ENCODE data around the gene RHOJ.

The RHOJ gene

GRCh38 chr14:63210812-63211211 is 6.6 kb downstream of the RHOJ start:
- no peak overlapping the region for H3K9ac ChIP-seq (ENCODE audit: low read depth, low read length)
- H3K9me3 ChIP-seq (ENCODE audit: control insufficient read depth, insufficient read depth, low read length), result no peaks in the 10 kb centered on the region
- no peak overlapping the region for H3K4me3 ChIP-seq (ENCODE audit: low read depth, low read length)
- no peaks in the 10 kb centered on the region for H3K36me3 ChIP-seq (ENCODE audit: control insufficient read depth, insufficient read depth, low read length)
- no peaks in the 10 kb centered on the region for H3K27me3 ChIP-seq (ENCODE audit: control insufficient read depth, insufficient read depth, low read length)
- H3K4me1 ChIP-seq (ENCODE audit: control insufficient read depth, insufficient read depth, low read length), result no peaks in the 10 kb centered on the region

DNA sequence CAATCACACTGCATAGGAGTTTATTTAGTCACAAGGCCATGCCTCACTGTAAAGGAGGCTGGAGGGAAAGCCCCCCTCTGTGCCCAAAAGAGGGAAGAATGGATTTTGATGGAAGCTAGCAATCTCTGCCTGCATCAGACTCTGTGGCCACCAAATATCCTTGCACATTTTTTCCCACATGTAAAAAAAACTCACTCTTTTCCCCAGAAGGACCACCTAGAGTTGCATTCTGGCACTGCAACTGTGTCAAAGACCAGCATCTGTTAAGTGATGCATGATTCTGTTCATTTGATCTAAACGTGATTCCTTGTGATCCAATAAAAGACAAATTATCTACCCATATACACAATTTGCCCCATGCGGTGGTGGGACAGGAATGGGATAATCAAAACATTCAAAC is 8.0 kb downstream of the RHOJ start:
- Histone ChIP-seq H3K27me3 (ENCODE audit: control insufficient read depth, insufficient read depth, low read length) (no peaks in the 10 kb centered on the region), H3K9me3 (ENCODE audit: control insufficient read depth, insufficient read depth, low read length) (no peaks in the 10 kb centered on the region), H3K36me3 (ENCODE audit: control insufficient read depth, insufficient read depth, low read length) (no peaks in the 10 kb centered on the region), H3K4me3 (ENCODE audit: low read depth, low read length) (no peak overlapping the region), H3K4me1 (ENCODE audit: control insufficient read depth, insufficient read depth, low read length) (no peaks in the 10 kb centered on the region), H3K9ac (ENCODE audit: low read depth, low read length) (no peak overlapping the region)

DNA sequence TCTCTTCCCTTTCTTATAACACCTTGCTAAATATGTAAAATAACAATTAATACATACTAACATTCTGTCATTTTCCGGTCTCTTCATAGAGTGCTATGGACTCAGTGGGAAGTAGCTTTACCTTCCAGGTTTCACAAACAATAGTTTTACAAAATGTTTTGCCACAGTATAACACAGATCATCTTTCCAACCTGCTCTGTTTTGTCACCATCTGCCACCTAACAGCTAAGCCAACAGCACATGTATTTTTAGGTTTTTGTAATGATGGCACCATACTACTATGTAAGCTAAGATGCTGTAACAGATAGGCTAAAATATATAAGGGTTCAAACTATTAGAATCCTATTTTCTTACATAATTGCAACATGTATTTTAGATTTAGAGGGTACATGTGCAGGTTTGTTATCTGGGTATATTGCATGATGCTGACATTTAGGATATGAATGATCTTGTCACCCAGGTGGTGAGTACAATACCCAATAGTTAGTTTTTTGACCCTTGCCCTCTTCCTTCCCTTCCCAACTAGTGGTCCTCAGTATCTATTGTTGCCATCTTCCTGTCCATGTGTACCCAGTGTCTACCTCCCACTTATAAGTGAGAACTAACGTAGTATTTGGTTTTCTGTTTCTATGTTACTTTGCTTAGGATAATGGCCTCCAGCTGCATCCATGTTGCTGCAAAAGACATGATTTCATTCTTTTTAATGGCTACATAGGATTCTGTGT is 8.7 kb downstream of the RHOJ start:
- Histone ChIP-seq H3K27me3 (ENCODE audit: control insufficient read depth, insufficient read depth, low read length) (no peaks in the 10 kb centered on the region), H3K9ac (ENCODE audit: low read depth, low read length) (no peak overlapping the region), H3K4me1 (ENCODE audit: control insufficient read depth, insufficient read depth, low read length) (no peaks in the 10 kb centered on the region), H3K9me3 (ENCODE audit: control insufficient read depth, insufficient read depth, low read length) (no peaks in the 10 kb centered on the region), H3K4me3 (ENCODE audit: low read depth, low read length) (no peak overlapping the region), H3K36me3 (ENCODE audit: control insufficient read depth, insufficient read depth, low read length) (no peaks in the 10 kb centered on the region)

DNA sequence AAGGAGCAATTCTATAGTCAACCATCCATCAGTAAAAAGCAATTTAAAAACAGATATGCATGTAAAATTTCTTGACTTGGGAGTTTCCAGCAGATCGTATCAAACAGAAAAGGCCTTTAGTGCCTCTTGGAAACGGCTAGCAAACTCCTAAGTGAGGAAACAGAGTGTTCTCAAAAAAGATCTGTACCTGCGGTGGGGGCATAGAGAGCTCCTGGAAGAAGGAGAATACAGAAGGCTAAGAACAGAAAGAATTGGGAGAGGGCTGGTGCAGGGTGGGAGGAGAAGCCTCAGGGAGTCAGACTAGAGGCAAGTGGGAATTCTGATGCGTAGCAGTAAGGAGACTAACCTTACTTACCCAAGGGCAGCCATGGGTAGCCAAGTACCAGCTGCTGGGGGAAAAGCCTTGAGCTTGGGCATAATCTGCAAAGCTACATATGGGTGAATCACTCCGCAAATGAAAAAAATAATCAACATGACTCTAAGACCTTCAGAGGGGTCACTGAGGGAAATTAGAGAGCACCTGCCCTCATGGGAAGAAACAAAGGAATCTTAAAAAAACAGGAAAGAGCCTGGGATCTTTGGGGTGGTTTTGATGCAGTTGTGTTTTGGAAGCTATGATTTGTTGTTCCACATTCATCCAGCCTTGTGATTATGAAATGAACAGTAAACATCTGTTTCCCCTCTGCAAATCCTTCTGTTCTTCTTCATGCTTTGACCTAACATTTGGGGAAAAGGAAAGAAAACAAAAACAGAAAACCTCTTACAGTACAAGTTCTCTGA is 10.4 kb downstream of the RHOJ start:
- Histone ChIP-seq H3K4me3 (ENCODE audit: low read depth, low read length) (no peak overlapping the region), H3K27me3 (ENCODE audit: control insufficient read depth, insufficient read depth, low read length) (no peaks in the 10 kb centered on the region)

DNA sequence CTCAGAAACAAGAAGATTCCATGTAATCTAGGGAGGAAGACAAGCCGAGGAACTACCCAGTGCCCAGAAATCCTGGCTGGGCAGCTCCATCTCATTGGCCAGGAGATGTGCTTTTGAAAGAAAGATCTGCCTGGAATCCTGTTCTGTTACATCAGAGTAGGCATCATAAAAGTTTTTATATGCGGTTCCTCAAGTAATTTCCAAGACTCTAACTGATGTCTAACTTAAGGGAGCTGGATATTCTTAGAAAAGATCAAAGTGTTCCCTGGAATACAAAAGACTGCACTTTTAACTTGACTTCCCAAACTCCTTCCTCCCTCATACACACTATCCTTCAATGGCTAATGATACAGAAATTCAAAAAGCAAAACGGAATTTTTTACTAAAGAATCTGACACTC is 16.3 kb downstream of the RHOJ start:
- Histone ChIP-seq H3K9ac (ENCODE audit: low read depth, low read length) (no peak overlapping the region), H3K27me3 (ENCODE audit: control insufficient read depth, insufficient read depth, low read length) (no peaks in the 10 kb centered on the region)

More for the DNA sequence above, 10.4 kb downstream of the RHOJ start:
- Histone ChIP-seq H3K4me1 (ENCODE audit: control insufficient read depth, insufficient read depth, low read length) (no peaks in the 10 kb centered on the region), H3K9me3 (ENCODE audit: control insufficient read depth, insufficient read depth, low read length) (no peaks in the 10 kb centered on the region), H3K36me3 (ENCODE audit: control insufficient read depth, insufficient read depth, low read length) (no peaks in the 10 kb centered on the region), H3K9ac (ENCODE audit: low read depth, low read length) (no peak overlapping the region)

DNA sequence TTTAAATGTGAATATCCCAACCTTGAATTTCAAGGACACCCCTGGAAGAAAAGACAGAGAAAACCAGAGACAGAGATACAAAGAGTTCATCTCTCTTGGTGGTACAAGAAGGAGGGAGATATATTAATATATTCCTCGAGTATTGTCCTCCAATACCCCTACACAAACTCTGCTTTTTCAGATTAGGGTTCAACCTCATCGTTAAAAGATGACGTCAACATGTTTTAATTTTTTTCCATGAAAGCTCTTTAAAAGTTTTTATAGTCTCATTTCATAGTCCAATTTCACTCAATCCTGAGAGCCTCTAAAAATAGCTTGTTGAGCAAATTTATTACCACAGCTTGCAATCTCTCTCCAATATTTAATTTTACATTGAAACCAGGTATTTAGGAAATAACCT is 19.4 kb downstream of the RHOJ start:
- Histone ChIP-seq H3K36me3 (ENCODE audit: control insufficient read depth, insufficient read depth, low read length) (no peaks in the 10 kb centered on the region), H3K9ac (ENCODE audit: low read depth, low read length) (no peak overlapping the region), H3K9me3 (ENCODE audit: control insufficient read depth, insufficient read depth, low read length) (no peaks in the 10 kb centered on the region), H3K27me3 (ENCODE audit: control insufficient read depth, insufficient read depth, low read length) (no peaks in the 10 kb centered on the region), H3K4me3 (ENCODE audit: low read depth, low read length) (no peak overlapping the region), H3K4me1 (ENCODE audit: control insufficient read depth, insufficient read depth, low read length) (no peaks in the 10 kb centered on the region)

More for the DNA sequence above, 16.3 kb downstream of the RHOJ start:
- no peaks in the 10 kb centered on the region for H3K4me1 ChIP-seq (ENCODE audit: control insufficient read depth, insufficient read depth, low read length)
- H3K9me3 ChIP-seq (ENCODE audit: control insufficient read depth, insufficient read depth, low read length), result no peaks in the 10 kb centered on the region
- no peak overlapping the region for H3K4me3 ChIP-seq (ENCODE audit: low read depth, low read length)
- no peaks in the 10 kb centered on the region for H3K36me3 ChIP-seq (ENCODE audit: control insufficient read depth, insufficient read depth, low read length)

GRCh38 chr14:63224196-63224595 is 20.0 kb downstream of the RHOJ start:
- no peak overlapping the region for H3K9ac ChIP-seq (ENCODE audit: low read depth, low read length)
- no peaks in the 10 kb centered on the region for H3K4me1 ChIP-seq (ENCODE audit: control insufficient read depth, insufficient read depth, low read length)
- H3K4me3 ChIP-seq (ENCODE audit: low read depth, low read length), result no peak overlapping the region
- no peaks in the 10 kb centered on the region for H3K27me3 ChIP-seq (ENCODE audit: control insufficient read depth, insufficient read depth, low read length)
- H3K36me3 ChIP-seq (ENCODE audit: control insufficient read depth, insufficient read depth, low read length), result no peaks in the 10 kb centered on the region
- H3K9me3 ChIP-seq (ENCODE audit: control insufficient read depth, insufficient read depth, low read length), result no peaks in the 10 kb centered on the region

GRCh38 chr14:63228217-63228616 is 24.0 kb downstream of the RHOJ start:
- no peak overlapping the region for H3K4me3 ChIP-seq (ENCODE audit: low read depth, low read length)
- H3K9ac ChIP-seq (ENCODE audit: low read depth, low read length), result no peak overlapping the region
- H3K36me3 ChIP-seq (ENCODE audit: control insufficient read depth, insufficient read depth, low read length), result no peaks in the 10 kb centered on the region
- H3K9me3 ChIP-seq (ENCODE audit: control insufficient read depth, insufficient read depth, low read length), result no peaks in the 10 kb centered on the region
- H3K4me1 ChIP-seq (ENCODE audit: control insufficient read depth, insufficient read depth, low read length), result no peaks in the 10 kb centered on the region
- H3K27me3 ChIP-seq (ENCODE audit: control insufficient read depth, insufficient read depth, low read length), result no peaks in the 10 kb centered on the region

GRCh38 chr14:63229330-63230059 is 25.3 kb downstream of the RHOJ start:
- no peaks in the 10 kb centered on the region for H3K27me3 ChIP-seq (ENCODE audit: control insufficient read depth, insufficient read depth, low read length)
- H3K36me3 ChIP-seq (ENCODE audit: control insufficient read depth, insufficient read depth, low read length), result no peaks in the 10 kb centered on the region
- H3K9me3 ChIP-seq (ENCODE audit: control insufficient read depth, insufficient read depth, low read length), result no peaks in the 10 kb centered on the region
- H3K4me3 ChIP-seq (ENCODE audit: low read depth, low read length), result no peak overlapping the region
- no peak overlapping the region for H3K9ac ChIP-seq (ENCODE audit: low read depth, low read length)
- H3K4me1 ChIP-seq (ENCODE audit: control insufficient read depth, insufficient read depth, low read length), result no peaks in the 10 kb centered on the region

- Histone ChIP-seq H3K9ac (ENCODE audit: low read depth, low read length) (no peak overlapping the region), H3K36me3 (ENCODE audit: control insufficient read depth, insufficient read depth, low read length) (no peaks in the 10 kb centered on the region), H3K4me3 (ENCODE audit: low read depth, low read length) (no peak overlapping the region), H3K27me3 (ENCODE audit: control insufficient read depth, insufficient read depth, low read length) (no peaks in the 10 kb centered on the region), H3K9me3 (ENCODE audit: control insufficient read depth, insufficient read depth, low read length) (no peaks in the 10 kb centered on the region), H3K4me1 (ENCODE audit: control insufficient read depth, insufficient read depth, low read length) (no peaks in the 10 kb centered on the region)
Measured at GRCh38 chr14:63231766-63232165, 27.5 kb downstream of the RHOJ start.

- Histone ChIP-seq H3K4me1 (ENCODE audit: control insufficient read depth, insufficient read depth, low read length) (no peaks in the 10 kb centered on the region), H3K9ac (ENCODE audit: low read depth, low read length) (no peak overlapping the region), H3K36me3 (ENCODE audit: control insufficient read depth, insufficient read depth, low read length) (no peaks in the 10 kb centered on the region), H3K9me3 (ENCODE audit: control insufficient read depth, insufficient read depth, low read length) (no peaks in the 10 kb centered on the region), H3K4me3 (ENCODE audit: low read depth, low read length) (no peak overlapping the region), H3K27me3 (ENCODE audit: control insufficient read depth, insufficient read depth, low read length) (no peaks in the 10 kb centered on the region)
Measured at GRCh38 chr14:63237791-63238190, 33.5 kb downstream of the RHOJ start.

All from iPS-15b (cell line).